Pancreas (tissue), 10 donors: ENCODE results near the gene COL13A1. TPM values are rescaled to one million over a fixed set of nuclear protein-coding genes. Genes with fewer than 3 reads are reported as not detected.

ENCODE experiments used
- ATAC-seq, 4 donors: fragments of 200-7000 bp; cut with Tn5 transposase; one replicate each; pipeline versions ENCODE4 v1.8.0 to v1.9.1; 2020; ENCODE audit warnings: mild to moderate bottlenecking in 4 of 4, moderate library complexity in 4 of 4
- DNase-seq, 6 donors: peaks; one replicate each; pipeline ENCODE4 v3.0.0-alpha.2; 2020
- FAIRE-seq: peaks from 2 replicates; lab custom pipeline; 2012; peaks lifted over from hg19 to GRCh38; lab: Jason Lieb, UNC
- H3K27ac ChIP-seq, 4 donors: fragments of 200-600 bp; sonication (generic); 1 replicate in 3 of 4; 2 replicates in 1 of 4; pipeline versions ENCODE4 v1.5.0 to v1.8.0; 2020
- H3K27me3 ChIP-seq, 4 donors: fragments of 200-600 bp; one replicate each; pipeline ENCODE4 v1.8.0; 2021
- H3K36me3 ChIP-seq, 3 donors: fragments of 200-600 bp; sonication (generic) in 1 of 3; one replicate each; pipeline versions ENCODE4 v1.5.0 to v1.8.0; 2020 to 2021
- H3K4me1 ChIP-seq, 3 donors: fragments of 200-600 bp; one replicate each; pipeline ENCODE4 v1.8.0; 2021
- H3K4me3 ChIP-seq, 4 donors: fragments of 200-600 bp; sonication (generic) in 2 of 4; one replicate each; pipeline versions ENCODE4 v1.5.0 to v1.8.0; 2020 to 2021
- H3K9me3 ChIP-seq, 4 donors: fragments of 200-600 bp; one replicate each; pipeline ENCODE4 v1.8.0; 2021
- WGBS, 2 donors: extraction: QIAGEN DNeasy Blood & Tissue Kit; methylation state at CpG; one replicate each; pipeline ENCODE4 v1.1.7; 2013; 5-methylcytosine and 5-hydroxymethylcytosine counted together
- intact Hi-C, 3 donors: fragments of 100-400 bp; cut with DNase I; formaldehyde crosslinking; loops; one replicate each; pipeline versions ENCODE4 v1.11.1 to v1.14.2; 2022
- polyA plus RNA-seq, 2 donors: library from polyadenylated mRNA; stranded (reverse); fragments of 200-250 nt; gene quantifications; one replicate each; pipeline ENCODE4 v1.2.3, GENCODE V29; 2013
- total RNA-seq, 6 donors: library from RNA; stranded (reverse); fragmentation: NEBNext Ultra II Directional in 4 of 6; extraction: Animal tissue kit (Norgen Biotek cat#: 25700) in 4 of 6; gene quantifications; one replicate each; pipeline versions ENCODE4 v1.2.1 to v1.2.4, GENCODE V29; 2021 to 2023
- TF ChIP-seq, protein P1 (sequence below), 4 donors: fragments of 200-600 bp; sonication (generic) in 3 of 4; IDR thresholded peaks; one replicate each; pipeline versions ENCODE4 v1.5.0 to v1.8.0; 2021; ENCODE audit warnings: antibody characterized with exemption in 4 of 4
- donor health status: healthy with polysubstance abuse.
- donor health status: DM: no; HTN: no; CAD: no; lungs with moderate emphysema.
- donor health status: DM: no; HTN: no; CAD: no.
- donor health status: control.
- donor health status: control.
- donor health status: Bipolar disorder and iron deficiency.
- donor health status: DM: yes; HTN: yes; CAD: no.
- donor health status: DM: no; HTN: no; CAD: no.
- donor health status: DM: no; HTN: no; CAD: no.
- donor health status: DM: yes; HTN: yes; CAD: no.

The COL13A1 gene
- total and polyA plus RNA-seq, 8 donors: 0.35 to 11.7 (median 0.92) TPM

DNA sequence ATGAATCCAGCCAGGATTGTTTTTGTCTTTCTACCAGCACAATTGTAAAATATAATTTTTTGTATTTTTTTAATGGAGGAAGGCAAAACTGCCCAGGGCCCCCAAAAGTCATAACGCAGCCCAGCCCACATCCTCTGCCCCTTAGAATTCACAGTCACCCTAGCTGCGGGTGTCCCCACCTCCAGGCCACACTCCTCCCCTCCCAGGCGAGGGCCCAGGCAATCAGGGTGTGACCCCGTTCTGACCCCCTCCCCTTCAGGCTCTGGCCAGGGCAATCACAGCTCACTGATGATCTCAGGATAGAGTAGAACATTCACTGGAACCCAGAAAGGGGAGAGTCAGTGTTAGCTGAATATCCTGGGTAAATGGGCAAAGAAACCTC lies 158.9 kb downstream of the COL13A1 start:
- TF ChIP-seq, protein P1, sequence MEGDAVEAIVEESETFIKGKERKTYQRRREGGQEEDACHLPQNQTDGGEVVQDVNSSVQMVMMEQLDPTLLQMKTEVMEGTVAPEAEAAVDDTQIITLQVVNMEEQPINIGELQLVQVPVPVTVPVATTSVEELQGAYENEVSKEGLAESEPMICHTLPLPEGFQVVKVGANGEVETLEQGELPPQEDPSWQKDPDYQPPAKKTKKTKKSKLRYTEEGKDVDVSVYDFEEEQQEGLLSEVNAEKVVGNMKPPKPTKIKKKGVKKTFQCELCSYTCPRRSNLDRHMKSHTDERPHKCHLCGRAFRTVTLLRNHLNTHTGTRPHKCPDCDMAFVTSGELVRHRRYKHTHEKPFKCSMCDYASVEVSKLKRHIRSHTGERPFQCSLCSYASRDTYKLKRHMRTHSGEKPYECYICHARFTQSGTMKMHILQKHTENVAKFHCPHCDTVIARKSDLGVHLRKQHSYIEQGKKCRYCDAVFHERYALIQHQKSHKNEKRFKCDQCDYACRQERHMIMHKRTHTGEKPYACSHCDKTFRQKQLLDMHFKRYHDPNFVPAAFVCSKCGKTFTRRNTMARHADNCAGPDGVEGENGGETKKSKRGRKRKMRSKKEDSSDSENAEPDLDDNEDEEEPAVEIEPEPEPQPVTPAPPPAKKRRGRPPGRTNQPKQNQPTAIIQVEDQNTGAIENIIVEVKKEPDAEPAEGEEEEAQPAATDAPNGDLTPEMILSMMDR (IDR thresholded peaks at IDR 0.05): no peak
- 56 to 58% methylated on average over 4 of the region's 4 CpGs for WGBS, 2 donors
- Histone ChIP-seq H3K4me1 (peaks cover 0 to 4% (median 0%) of the 10 kb centered on the region in 3 donors), H3K27ac (peak overlapping the region in 1 of 4 donors; percentile 36), H3K27me3 (no peaks in the 10 kb centered on the region), H3K9me3 (no peaks in the 10 kb centered on the region), H3K4me3 (no peak overlapping the region), H3K36me3 (no peaks in the 10 kb centered on the region)
- peak in 1 of 4 donors; percentile 48 for ATAC-seq
- DNase-seq: peak in 1 of 6 donors; percentile 9
- no peak for FAIRE-seq
- intact Hi-C loops: no loop called here

- Histone ChIP-seq H3K4me1 (peaks cover 0 to 4% (median 0%) of the 10 kb centered on the region in 3 donors), H3K9me3 (no peaks in the 10 kb centered on the region), H3K4me3 (no peak overlapping the region), H3K27ac (peak overlapping the region in 1 of 4 donors; percentile 36), H3K36me3 (no peaks in the 10 kb centered on the region), H3K27me3 (no peaks in the 10 kb centered on the region)
- WGBS, 2 donors: 40 to 46% methylated on average over 12 of the region's 12 CpGs
- TF ChIP-seq, protein P1 (IDR thresholded peaks at IDR 0.05): peak in 1 of 4 donors; percentile 9
- no peak for FAIRE-seq
- ATAC-seq: peak in 3 of 4 donors; percentile 24 to 45 (median 40)
- DNase-seq: peak in 1 of 6 donors; percentile 22
- intact Hi-C loops: no loop called here
These were observed 159.5 kb downstream of the COL13A1 start for GRCh38 chr10:69960988-69961880.

DNA sequence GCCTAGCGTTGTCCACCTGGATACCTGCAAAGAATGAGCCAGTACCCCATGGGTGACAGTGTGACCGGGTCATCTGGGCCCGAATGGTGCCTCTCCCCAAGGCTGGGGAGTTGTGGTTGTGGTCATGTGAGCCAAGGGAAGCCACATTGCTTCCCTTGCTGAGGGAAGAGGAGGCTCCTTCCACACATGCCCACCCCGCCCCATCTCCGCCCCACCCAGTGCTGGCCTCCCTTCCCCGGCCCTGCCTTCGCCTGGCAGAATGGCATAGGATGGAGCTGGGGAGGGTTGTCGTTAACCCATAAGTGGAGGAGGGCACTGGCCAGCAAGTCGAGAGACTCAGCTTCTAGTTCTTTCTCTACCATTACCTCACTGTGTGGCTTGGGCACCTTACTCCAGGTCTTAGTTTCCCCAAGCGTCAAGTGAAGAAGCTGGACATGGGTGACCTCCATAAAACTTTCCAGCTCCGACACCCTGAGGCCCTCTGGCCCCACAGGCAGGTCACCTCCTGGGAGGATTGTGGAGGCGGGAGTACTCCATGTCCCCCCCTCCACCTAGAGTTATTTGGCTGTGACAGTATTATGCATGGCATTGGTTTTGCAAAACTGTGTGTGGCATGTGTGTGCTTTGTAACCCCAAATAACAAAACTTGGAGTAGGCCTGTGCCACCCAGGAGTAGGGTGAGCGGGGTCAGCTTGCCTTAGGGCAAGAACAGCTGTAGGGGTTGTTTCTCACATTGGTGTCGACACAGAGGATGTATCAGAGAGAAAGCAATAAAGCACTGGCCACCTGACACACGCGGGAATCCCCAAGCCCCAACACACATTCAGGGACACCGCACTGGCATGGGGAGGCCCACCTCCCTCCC lies 160.4 kb downstream of the COL13A1 start:
- ATAC-seq: peak in 1 of 4 donors; percentile 21

GRCh38 chr10:69962746-69963135 lies 161.0 kb downstream of the COL13A1 start:
- intact Hi-C loops: no loop called here
- Histone ChIP-seq H3K27ac (no peak overlapping the region), H3K36me3 (no peaks in the 10 kb centered on the region), H3K27me3 (no peaks in the 10 kb centered on the region), H3K9me3 (no peaks in the 10 kb centered on the region), H3K4me3 (no peak overlapping the region), H3K4me1 (peaks cover 0 to 4% (median 0%) of the 10 kb centered on the region in 3 donors)
- FAIRE-seq (no peak), DNase-seq (no peak), ATAC-seq (no peak)
- 68 to 73% methylated on average over 3 of the region's 3 CpGs for WGBS, 2 donors
- TF ChIP-seq, protein P1 (IDR thresholded peaks at IDR 0.05): no peak

More for the DNA sequence above, 160.4 kb downstream of the COL13A1 start:
- Histone ChIP-seq H3K4me3 (no peak overlapping the region), H3K4me1 (peaks cover 0 to 4% (median 0%) of the 10 kb centered on the region in 3 donors), H3K9me3 (no peaks in the 10 kb centered on the region), H3K36me3 (no peaks in the 10 kb centered on the region), H3K27me3 (no peaks in the 10 kb centered on the region), H3K27ac (no peak overlapping the region)
- intact Hi-C loops: no loop called here
- FAIRE-seq: no peak
- DNase-seq: peak in 2 of 6 donors; percentile 3 to 17
- 83 to 87% methylated on average over 17 of the region's 17 CpGs for WGBS, 2 donors
- TF ChIP-seq, protein P1 (IDR thresholded peaks at IDR 0.05): no peak
